ENCODE data around the gene ATP2B1. TPM values are rescaled to one million over a fixed set of nuclear protein-coding genes. Genes with fewer than 3 reads are reported as not detected.

The ATP2B1 gene
- total and polyA plus RNA-seq, 2 of the 13 experiments (the other 11 are each of a cell fraction or from before 2014, with no cell fraction given), result 12.1 to 60.2 TPM

DNA sequence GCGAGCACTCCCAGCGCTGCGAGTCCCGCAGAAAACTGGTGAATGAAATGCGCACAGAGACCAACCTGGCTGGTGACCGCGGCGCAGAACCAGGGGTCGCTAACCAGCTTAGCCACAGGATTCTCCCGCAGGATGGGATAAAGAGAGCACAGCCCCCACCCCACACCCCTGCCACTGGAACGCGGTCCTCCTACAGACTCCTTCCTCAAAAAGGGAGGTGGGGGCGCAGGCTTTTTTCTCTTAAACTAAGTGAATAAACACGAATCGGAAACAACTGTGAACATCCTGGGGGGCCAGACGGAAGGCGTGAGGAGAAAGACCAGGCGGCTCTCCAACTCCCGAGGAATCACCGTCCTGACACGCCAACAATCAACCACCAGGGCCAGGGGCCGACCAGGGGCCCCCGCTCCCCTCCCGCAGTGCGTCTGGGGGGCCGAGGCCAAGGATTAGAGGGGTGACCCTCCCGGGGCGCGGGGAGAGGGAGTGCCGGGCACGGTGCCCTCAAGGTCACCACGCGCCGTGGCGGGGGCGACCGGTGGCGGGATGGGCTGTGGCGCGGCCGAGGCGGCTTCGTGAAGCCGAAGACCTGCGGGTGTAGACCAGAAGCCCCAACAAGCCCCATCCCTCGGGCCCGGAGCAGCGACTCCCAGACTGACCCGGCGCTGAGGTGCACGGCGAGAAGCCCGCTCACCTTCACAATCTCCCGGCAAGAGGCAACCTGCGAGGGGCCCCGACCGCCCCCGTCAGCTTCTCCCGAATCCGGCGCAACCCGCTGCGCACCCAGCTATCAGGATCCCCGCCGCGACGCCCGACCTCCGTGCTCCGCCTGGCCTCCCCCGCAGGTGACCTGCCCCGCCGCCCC is 704 bp downstream of the ATP2B1 start (continued):
- TF ChIP-seq, protein P1, sequence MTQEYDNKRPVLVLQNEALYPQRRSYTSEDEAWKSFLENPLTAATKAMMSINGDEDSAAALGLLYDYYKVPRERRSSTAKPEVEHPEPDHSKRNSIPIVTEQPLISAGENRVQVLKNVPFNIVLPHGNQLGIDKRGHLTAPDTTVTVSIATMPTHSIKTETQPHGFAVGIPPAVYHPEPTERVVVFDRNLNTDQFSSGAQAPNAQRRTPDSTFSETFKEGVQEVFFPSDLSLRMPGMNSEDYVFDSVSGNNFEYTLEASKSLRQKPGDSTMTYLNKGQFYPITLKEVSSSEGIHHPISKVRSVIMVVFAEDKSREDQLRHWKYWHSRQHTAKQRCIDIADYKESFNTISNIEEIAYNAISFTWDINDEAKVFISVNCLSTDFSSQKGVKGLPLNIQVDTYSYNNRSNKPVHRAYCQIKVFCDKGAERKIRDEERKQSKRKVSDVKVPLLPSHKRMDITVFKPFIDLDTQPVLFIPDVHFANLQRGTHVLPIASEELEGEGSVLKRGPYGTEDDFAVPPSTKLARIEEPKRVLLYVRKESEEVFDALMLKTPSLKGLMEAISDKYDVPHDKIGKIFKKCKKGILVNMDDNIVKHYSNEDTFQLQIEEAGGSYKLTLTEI (CRISPR knock-in tag; conservative IDR thresholded peaks at IDR 0.05), result no peak
- TF ChIP-seq SAP130 (CRISPR knock-in tag; IDR thresholded peaks at IDR 0.05; ENCODE audit: low read depth) (peak; percentile 14; the same call in 1 of the 2 replicates), ZBTB42 (CRISPR knock-in tag; IDR thresholded peaks at IDR 0.05) (no peak), CREB1 (IDR thresholded peaks at IDR 0.05) (no peak), CREB1 (CRISPR knock-in tag; IDR thresholded peaks at IDR 0.05) (no peak), ZSCAN20 (CRISPR knock-in tag; IDR thresholded peaks at IDR 0.05; ENCODE audit: borderline replicate concordance) (peak; percentile 89; the same call in 1 of the 2 replicates), ZNF672 (CRISPR knock-in tag; IDR thresholded peaks at IDR 0.05) (no peak), ZNF615 (CRISPR knock-in tag; IDR thresholded peaks at IDR 0.05; ENCODE audit: borderline replicate concordance) (0 out of 2 replicates have a peak, but pooled peaks have one; percentile 57), SRF (IDR thresholded peaks at IDR 0.05; ENCODE audit: low read depth, low read length) (no peak), KAT2B (IDR thresholded peaks at IDR 0.05; ENCODE audit: borderline replicate concordance, low read depth, low read length) (no peak), ZNF17 (CRISPR knock-in tag; IDR thresholded peaks at IDR 0.05) (0 out of 2 replicates have a peak, but pooled peaks have one; percentile 45), ZMAT3 (CRISPR knock-in tag; conservative IDR thresholded peaks at IDR 0.05) (0 out of 2 replicates have a peak, but pooled peaks have one; percentile 48), ZNF761 (CRISPR knock-in tag; conservative IDR thresholded peaks at IDR 0.05) (0 out of 2 replicates have a peak, but pooled peaks have one; percentile 33), RARG (CRISPR knock-in tag; IDR thresholded peaks at IDR 0.05; ENCODE audit: low read depth) (no peak), RBM39 (IDR thresholded peaks at IDR 0.05; ENCODE audit: low read depth, low read length, poor library complexity, severe bottlenecking) (peak; percentile 24), ZFP62 (CRISPR knock-in tag; IDR thresholded peaks at IDR 0.05) (no peak), ZNF674 (CRISPR knock-in tag; IDR thresholded peaks at IDR 0.05; ENCODE audit: low read depth) (peak; percentile 9; the same call in 1 of the 2 replicates)
- TF ChIP-seq, protein P2, sequence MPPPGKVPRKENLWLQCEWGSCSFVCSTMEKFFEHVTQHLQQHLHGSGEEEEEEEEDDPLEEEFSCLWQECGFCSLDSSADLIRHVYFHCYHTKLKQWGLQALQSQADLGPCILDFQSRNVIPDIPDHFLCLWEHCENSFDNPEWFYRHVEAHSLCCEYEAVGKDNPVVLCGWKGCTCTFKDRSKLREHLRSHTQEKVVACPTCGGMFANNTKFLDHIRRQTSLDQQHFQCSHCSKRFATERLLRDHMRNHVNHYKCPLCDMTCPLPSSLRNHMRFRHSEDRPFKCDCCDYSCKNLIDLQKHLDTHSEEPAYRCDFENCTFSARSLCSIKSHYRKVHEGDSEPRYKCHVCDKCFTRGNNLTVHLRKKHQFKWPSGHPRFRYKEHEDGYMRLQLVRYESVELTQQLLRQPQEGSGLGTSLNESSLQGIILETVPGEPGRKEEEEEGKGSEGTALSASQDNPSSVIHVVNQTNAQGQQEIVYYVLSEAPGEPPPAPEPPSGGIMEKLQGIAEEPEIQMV (CRISPR knock-in tag; IDR thresholded peaks at IDR 0.05; ENCODE audit: low read depth), result no peak
- TF ChIP-seq, protein P3, sequence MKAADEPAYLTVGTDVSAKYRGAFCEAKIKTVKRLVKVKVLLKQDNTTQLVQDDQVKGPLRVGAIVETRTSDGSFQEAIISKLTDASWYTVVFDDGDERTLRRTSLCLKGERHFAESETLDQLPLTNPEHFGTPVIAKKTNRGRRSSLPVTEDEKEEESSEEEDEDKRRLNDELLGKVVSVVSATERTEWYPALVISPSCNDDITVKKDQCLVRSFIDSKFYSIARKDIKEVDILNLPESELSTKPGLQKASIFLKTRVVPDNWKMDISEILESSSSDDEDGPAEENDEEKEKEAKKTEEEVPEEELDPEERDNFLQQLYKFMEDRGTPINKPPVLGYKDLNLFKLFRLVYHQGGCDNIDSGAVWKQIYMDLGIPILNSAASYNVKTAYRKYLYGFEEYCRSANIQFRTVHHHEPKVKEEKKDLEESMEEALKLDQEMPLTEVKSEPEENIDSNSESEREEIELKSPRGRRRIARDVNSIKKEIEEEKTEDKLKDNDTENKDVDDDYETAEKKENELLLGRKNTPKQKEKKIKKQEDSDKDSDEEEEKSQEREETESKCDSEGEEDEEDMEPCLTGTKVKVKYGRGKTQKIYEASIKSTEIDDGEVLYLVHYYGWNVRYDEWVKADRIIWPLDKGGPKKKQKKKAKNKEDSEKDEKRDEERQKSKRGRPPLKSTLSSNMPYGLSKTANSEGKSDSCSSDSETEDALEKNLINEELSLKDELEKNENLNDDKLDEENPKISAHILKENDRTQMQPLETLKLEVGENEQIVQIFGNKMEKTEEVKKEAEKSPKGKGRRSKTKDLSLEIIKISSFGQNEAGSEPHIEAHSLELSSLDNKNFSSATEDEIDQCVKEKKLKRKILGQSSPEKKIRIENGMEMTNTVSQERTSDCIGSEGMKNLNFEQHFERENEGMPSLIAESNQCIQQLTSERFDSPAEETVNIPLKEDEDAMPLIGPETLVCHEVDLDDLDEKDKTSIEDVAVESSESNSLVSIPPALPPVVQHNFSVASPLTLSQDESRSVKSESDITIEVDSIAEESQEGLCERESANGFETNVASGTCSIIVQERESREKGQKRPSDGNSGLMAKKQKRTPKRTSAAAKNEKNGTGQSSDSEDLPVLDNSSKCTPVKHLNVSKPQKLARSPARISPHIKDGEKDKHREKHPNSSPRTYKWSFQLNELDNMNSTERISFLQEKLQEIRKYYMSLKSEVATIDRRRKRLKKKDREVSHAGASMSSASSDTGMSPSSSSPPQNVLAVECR (CRISPR knock-in tag; IDR thresholded peaks at IDR 0.05; ENCODE audit: borderline replicate concordance), result peak; percentile 19
- TF ChIP-seq, protein P4, sequence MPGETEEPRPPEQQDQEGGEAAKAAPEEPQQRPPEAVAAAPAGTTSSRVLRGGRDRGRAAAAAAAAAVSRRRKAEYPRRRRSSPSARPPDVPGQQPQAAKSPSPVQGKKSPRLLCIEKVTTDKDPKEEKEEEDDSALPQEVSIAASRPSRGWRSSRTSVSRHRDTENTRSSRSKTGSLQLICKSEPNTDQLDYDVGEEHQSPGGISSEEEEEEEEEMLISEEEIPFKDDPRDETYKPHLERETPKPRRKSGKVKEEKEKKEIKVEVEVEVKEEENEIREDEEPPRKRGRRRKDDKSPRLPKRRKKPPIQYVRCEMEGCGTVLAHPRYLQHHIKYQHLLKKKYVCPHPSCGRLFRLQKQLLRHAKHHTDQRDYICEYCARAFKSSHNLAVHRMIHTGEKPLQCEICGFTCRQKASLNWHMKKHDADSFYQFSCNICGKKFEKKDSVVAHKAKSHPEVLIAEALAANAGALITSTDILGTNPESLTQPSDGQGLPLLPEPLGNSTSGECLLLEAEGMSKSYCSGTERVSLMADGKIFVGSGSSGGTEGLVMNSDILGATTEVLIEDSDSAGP (CRISPR knock-in tag; IDR thresholded peaks at IDR 0.05; ENCODE audit: borderline replicate concordance), result peak; percentile 57; the same call in 1 of the 2 replicates
